GM19193 (cell line): Measurements from ENCODE around the gene CMTM8.

ENCODE experiments used
- POLR2A ChIP-seq: IDR thresholded peaks from 4 replicates; pipeline ENCODE4 v1.6.1; 2011; ENCODE audit not compliant: insufficient read depth, insufficient read length; ENCODE audit errors: extremely low read depth

Gene CMTM8

DNA sequence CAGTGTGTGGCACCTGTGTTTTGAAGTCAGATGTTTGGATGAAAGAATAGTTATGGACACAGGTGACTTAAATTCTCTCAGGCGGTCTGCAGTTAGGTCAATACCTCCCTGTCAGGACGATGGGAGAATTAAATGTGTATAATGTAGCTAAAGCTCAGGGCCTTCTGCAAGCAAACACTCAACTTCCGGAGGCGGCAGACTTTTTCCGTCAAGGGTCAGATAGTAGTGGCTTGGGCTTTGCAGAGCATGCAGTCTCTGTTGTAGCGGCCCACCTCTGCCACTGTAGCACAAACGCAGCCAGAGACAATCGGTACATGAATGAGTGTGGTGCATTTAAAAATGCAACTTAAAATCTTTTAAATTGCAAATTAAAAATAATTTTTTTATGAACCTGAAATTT lies 47.4 kb downstream of the CMTM8 start:
- TF ChIP-seq POLR2A, result no peak

DNA sequence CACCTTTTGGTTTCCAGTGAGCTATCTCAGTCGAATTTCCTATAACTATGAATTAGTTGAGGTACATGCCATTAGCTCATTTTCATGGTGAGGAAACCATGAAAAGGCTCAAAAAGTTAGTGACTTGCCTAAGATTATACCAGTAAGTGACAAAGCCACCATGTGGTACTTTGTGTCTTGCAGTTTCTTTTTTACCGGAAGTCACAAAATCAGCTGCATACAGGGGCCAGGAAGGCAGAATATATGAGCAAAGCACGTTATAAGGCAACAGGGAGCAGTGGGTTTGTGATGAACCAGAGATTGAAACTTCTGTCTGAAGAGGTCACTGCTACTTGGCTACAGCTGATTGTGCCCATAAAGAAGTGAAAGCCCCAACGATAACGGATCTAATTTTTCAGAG lies 50.3 kb downstream of the CMTM8 start:
- TF ChIP-seq POLR2A, result no peak

DNA sequence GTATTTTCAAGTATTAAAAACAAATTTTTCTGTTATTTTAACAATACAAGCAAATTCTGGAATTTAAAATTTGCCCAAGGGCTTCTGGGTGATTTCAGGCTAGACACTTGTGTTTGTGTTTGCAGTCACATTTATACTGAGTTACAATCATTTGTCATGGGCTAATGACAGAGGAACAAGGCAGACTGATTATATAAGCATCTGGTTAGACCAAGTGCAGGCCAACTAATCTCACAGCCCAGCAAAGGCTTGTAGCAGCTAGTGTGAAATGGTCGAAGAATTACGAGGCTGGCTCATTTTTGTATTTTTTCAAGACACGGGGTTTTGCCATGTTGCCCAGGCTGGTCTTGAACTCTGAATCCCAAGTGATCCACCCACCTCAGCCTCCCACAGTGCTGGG lies 52.1 kb downstream of the CMTM8 start:
- TF ChIP-seq POLR2A, result no peak

DNA sequence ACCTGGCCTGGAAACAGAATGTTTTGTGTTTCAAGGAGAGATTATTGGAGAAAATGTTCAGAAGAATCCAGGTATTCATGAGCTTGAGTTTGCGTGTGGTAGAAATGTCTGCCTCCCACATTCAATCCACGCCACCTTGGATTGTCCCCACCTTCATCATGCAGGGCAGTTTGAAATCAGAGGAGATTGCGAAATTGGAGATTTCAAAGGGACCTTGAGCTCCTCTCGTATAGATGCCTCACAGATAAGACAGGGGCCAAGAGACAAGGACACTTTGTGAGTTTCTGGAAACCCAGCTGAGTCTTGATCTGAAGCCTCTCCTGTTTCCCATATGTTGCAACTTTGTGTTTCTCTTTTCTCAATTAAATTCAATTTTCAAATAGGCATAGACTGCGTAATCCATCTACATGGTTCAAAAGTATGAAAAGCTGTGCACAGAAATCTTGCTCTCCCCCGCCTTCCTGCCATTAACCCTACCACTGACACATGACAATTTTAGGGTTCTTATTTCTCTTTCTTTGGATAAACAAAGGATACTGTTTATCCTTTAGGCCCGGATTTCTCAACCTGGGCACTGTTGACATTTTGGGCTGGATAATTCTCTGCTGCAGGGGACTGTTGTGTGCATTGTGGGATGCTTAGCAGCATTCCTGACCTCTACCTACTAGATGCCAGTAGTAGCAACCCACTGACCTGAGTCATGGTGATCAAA lies 53.8 kb downstream of the CMTM8 start:
- TF ChIP-seq POLR2A, result no peak

DNA sequence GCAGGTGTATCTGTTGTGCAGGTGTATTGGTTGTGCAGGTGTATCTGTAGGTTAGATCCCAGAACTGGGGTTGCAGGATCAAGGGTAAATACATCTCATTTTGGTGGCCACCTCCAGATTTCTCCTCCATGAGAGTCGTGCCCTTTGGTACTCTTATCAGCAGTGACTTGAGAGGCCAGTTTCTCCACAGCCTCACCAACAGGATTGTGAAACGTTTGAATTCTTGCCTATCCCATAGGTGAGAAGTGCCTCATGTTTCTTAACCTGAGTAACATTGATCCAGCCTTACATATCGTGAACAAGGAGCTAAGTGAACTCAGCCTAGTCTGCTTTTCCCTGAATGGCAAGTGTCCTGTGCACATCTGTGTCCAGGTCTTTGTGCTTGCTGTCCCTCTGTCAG lies 55.4 kb downstream of the CMTM8 start:
- TF ChIP-seq POLR2A, result no peak

DNA sequence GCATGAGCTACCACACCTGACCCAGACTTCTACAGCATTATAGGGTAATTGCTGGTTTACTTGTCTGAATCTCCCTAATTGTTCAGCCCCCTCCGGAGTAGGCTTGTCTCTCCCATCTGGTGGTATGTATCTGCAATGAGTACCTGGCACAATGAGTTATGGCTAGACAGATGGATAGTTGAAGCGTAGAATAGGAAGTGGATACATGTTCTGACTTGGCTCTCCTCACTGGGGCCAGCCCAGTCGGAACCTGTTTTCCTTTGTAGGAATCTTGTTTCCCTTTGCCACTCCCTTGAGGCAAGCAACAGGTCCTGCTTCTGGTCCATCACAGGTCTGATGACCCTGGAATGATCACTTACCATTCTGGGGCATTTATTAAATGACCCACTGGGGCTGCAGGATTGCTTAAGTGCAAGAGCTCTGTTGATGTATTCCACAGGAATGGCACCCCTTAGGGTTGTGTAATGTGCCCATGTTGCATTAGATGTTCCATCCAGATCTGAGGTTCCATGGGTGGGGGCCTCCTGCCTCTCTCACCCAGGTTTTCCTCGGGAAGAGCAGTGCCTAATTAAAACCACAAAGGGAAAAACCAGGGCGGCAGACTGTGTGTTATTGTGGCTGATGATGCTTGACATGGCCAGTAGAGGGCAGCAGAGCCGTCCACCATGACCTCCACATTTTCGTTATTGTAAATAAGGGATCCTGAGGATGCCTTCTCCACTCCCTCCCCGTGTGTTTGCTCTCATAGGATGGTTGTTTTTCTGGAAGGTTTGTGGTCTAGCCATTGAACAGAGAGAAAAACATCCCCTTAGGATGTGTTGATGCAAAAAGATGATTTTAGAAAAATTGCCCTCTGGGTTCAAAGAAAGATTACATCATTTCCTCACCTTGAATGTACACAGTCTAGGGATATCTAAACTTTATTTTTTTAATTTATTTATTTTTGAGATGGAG lies 58.0 kb downstream of the CMTM8 start:
- TF ChIP-seq POLR2A, result no peak

DNA sequence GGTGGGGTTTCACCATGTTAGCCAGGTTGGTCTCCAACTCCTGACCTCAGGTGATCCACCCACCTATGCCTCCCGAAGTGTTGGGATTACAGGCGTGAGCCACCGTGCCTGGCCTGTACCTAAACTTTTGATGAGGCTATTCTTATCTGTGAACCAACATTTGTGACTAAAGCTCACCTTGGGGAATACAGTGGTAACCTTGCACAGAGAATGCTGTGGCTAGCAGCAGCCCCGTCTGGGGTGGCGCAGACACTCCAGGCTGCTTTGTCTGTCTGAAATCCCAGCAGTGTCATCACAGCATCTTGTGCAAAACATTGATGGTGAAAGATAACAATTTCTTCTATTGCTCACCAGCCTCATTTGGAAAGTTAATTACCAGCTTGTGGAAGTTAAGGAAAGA lies 58.9 kb downstream of the CMTM8 start:
- no peak for TF ChIP-seq POLR2A

DNA sequence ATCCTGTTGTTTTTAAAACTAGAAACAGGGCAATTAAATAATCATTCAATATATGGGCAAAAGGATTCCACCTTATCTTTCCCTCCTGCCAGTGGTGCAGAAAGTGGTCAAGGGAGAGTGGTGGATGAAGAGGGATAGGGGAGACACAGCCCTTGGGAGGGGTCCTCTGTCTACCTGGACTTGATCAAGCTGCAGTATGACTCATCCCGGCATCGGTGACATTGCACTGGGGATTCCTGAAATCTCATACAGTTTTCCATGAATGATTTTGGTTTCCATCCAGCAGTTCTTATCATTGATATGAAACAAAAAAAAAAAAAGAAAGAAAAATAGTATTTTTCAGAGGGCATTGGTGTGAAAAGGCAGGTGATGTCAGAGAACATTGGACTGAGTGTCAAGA lies 62.9 kb downstream of the CMTM8 start:
- TF ChIP-seq POLR2A, result no peak

DNA sequence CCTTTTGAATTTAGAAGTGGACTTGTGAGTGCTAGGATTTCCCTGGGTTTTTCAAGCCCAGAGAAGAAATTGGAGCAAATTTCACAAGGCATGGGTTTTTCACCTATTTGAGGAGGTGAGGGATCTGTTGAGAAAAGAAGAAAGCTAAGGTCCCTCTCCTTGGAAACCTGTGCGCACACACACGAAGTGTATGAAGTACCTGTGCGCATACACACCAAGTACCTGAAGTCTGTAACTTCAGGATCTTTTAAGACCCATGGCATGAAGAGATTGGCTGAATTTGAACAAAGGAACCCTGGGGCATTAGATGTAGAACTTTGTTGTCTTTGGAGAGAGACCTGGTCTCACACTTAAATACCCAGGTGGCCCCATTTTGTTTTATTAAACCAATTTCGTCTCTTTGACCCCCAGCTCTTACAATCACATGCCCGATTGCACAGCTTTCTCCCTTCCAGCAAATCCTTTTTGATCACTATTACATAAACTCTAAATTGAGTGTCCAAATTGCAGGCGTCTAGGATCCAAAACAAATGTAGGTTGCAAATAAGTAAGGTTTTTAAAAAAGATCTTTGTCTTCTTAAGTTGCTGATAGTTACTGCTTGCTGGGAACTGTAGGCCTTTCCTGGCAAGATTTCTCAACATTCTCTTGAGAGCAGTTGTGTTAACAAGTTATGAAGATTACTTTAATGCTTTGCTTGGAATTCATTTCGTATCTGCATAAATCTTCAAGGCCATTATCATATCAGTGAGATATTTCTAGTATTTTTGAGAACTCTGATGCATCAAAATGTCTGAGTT lies 64.3 kb downstream of the CMTM8 start:
- no peak for TF ChIP-seq POLR2A

DNA sequence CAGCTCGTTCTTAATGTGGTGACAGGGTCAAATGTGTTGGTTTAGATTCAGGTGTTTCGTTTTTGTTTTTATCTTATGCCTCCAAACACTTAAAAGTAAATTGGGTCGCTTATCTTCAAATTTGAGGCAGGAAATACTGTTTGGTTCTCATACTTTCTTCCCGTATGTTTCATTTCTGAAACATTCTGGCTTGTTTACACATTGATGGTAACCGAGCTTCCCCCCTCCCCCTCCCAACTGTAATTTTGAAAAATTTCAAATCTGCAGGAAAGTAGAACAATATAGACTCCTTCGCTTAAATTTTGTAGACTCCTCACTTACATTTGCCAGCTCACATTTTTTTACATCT lies 64.9 kb downstream of the CMTM8 start:
- TF ChIP-seq POLR2A, result no peak

DNA sequence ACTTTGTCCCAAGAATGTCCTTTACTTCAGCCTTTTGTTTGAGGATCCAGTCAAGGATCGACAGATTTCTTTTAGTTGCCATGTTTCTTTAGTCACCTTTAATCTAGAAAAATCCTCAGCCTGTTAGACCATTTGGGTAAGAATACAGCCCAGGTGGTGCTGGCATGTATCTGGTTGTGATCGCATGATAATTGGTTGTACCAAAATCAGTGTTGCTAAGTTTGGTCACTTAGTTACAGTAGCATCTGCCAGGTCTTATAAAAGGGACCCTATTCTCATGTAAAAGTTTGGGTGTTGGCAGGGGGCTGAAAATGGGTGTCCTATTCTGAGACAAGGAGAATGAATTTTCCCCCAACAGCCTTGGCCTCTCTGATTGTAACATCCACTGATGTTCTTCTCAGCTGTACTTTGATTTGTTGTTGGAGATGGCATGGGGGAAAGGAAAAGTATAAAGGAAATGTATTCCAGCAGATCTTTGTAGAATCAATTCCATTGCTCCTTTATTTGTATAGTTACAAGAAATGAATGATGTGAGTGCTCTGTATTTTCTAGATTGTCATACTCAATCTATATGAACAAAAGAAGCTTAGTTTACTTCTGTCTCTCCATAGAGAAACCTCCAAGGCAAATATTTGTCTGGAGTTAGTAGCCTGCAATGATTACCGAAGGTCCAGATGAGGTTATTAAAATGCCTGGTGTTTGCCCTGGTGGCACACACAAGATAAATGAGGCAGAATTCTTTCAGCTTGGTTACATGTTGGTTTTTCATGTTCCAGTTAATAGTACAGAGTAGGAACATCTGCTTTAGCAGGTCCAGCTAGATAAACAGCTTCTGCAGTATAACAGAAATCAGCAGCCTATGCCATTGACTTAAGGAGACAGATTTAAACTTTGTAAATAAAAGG lies 65.7 kb downstream of the CMTM8 start:
- TF ChIP-seq POLR2A, result no peak

DNA sequence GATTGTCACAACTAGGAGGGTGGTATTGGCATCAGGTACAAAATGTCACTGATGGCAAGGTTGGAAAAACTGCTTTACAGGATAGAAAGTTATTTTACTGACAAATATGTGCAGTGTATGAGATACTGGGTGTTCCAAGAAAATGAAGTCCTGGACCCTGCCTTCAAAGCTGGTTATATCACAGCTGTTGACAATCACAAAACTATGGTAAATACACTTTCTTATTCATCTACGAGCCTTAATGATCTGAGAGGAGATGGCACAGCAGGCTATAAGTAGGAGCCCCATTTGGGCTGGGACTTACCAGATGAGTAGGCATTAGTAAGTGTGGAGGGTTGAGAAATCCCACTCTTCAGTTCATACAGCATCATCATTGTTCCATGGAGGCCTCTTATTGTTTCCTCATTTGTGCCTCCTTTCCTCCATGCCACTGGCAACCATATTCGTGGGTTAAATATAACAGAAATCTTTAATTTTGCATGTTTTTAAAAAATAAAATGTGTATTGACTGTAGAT lies 66.9 kb downstream of the CMTM8 start:
- no peak for TF ChIP-seq POLR2A

DNA sequence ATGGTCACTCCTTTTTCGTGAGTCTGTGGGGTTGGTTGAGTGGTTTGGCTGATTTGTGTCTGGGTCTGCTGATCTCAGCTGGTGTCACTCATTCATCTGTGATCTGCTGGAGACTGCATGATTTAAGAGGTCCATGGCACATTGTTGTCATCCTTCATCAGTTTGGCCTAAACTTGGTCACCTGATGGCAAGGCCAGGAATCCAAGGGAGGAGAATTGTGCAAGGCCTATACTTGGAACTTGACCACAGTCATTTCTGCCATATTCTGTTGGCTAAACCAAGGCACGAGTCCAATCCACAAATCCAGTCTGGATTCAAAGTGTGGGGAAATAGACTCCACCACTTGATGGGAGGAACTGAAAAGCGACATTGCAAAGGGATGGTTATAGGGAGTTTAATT lies 67.6 kb downstream of the CMTM8 start:
- no peak for TF ChIP-seq POLR2A

DNA sequence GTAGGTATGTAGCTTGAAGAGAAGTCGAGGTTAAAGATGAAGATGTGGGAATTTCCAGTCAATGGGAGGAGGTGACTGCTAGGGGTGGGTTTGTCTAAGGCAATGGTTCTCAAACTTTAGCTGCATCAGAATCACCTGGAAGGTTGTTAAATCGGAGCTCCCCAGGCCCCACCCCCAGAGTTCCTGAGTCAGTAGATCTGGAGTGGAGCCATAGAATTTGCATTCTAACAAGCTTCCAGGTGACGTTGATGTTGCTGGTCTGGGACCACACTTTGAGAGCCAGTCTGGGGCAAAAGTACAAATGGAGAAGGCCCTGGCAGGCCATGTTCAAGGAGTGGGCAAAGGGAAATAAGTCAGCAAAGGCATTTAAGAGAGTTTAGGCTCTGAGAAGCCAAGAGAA lies 69.1 kb downstream of the CMTM8 start:
- TF ChIP-seq POLR2A, result no peak
